ENCODE measurements around the gene TMEM45A.
"Not testable (repeated sequence)": the region's sequence is repeated elsewhere in the genome, so short reads cannot be mapped to it uniquely, and the experiment has no call there.

TMEM45A gene

GRCh38 chr3:100465892-100466777 lies 26.3 kb upstream of the TMEM45A start:
- no peak for DNase-seq
- TF ChIP-seq CTCF (IDR thresholded peaks at IDR 0.05; ENCODE audit: low read depth, low read length), result no peak
- H3K36me3 ChIP-seq, result no peaks in the 10 kb centered on the region
- no peak overlapping the region for H3K4me3 ChIP-seq (ENCODE audit: low read depth, low read length)
- H3K27ac ChIP-seq, result no peak overlapping the region
- no peaks in the 10 kb centered on the region for H3K27me3 ChIP-seq (ENCODE audit: insufficient read depth, low read depth, severe bottlenecking)
- H3K9me3 ChIP-seq (ENCODE audit: severe bottlenecking), result peaks cover 17% of the 10 kb centered on the region

GRCh38 chr3:100467133-100467532 lies 25.3 kb upstream of the TMEM45A start:
- Histone ChIP-seq H3K4me3 (ENCODE audit: low read depth, low read length) (no peak overlapping the region), H3K9me3 (ENCODE audit: severe bottlenecking) (peaks cover 17% of the 10 kb centered on the region), H3K36me3 (no peaks in the 10 kb centered on the region), H3K27ac (no peak overlapping the region), H3K27me3 (ENCODE audit: insufficient read depth, low read depth, severe bottlenecking) (no peaks in the 10 kb centered on the region)
- no peak for TF ChIP-seq CTCF (IDR thresholded peaks at IDR 0.05; ENCODE audit: low read depth, low read length)
- no peak for DNase-seq

- Histone ChIP-seq H3K4me3 (ENCODE audit: low read depth, low read length) (no peak overlapping the region), H3K27me3 (ENCODE audit: insufficient read depth, low read depth, severe bottlenecking) (no peaks in the 10 kb centered on the region), H3K9me3 (ENCODE audit: severe bottlenecking) (peaks cover 17% of the 10 kb centered on the region), H3K36me3 (no peaks in the 10 kb centered on the region), H3K27ac (no peak overlapping the region)
- no peak for TF ChIP-seq CTCF (IDR thresholded peaks at IDR 0.05; ENCODE audit: low read depth, low read length)
- no peak for DNase-seq
Measured at GRCh38 chr3:100468676-100469075, 23.7 kb upstream of the TMEM45A start.

DNA sequence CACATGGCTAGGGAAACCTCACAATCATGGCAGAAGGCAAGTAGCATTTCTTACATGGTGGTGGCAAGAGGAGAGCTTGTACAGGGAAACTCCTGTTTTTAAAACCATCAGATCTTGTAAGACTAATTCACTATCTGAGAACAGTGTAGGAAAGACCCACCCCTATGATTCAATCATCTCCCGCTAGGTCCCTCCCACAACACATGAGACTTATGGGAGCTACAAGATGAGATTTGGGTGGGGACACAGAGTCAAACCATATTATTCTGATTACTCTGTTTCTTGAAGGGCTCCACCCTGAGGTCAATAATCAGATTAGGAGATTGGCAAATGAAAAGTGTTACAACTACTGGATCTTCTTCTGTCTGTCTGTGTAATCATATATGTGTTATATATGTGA lies 21.5 kb upstream of the TMEM45A start:
- Histone ChIP-seq H3K27ac (no peak overlapping the region), H3K4me3 (ENCODE audit: low read depth, low read length) (no peak overlapping the region), H3K36me3 (no peaks in the 10 kb centered on the region), H3K9me3 (ENCODE audit: severe bottlenecking) (peaks cover 17% of the 10 kb centered on the region), H3K27me3 (ENCODE audit: insufficient read depth, low read depth, severe bottlenecking) (no peaks in the 10 kb centered on the region)
- TF ChIP-seq CTCF (IDR thresholded peaks at IDR 0.05; ENCODE audit: low read depth, low read length), result no peak
- DNase-seq, result no peak

GRCh38 chr3:100471444-100471843 lies 21.0 kb upstream of the TMEM45A start:
- DNase-seq, result no peak
- no peak for TF ChIP-seq CTCF (IDR thresholded peaks at IDR 0.05; ENCODE audit: low read depth, low read length)
- Histone ChIP-seq H3K27me3 (ENCODE audit: insufficient read depth, low read depth, severe bottlenecking) (no peaks in the 10 kb centered on the region), H3K36me3 (no peaks in the 10 kb centered on the region), H3K4me3 (ENCODE audit: low read depth, low read length) (no peak overlapping the region), H3K27ac (no peak overlapping the region), H3K9me3 (ENCODE audit: severe bottlenecking) (peaks cover 17% of the 10 kb centered on the region)

GRCh38 chr3:100477851-100478360 lies 14.5 kb upstream of the TMEM45A start:
- H3K9me3 ChIP-seq (ENCODE audit: severe bottlenecking); H3K27ac ChIP-seq; H3K27me3 ChIP-seq (ENCODE audit: insufficient read depth, low read depth, severe bottlenecking); H3K36me3 ChIP-seq; H3K4me3 ChIP-seq (ENCODE audit: low read depth, low read length); DNase-seq: not testable (repeated sequence)

- not testable (repeated sequence) for H3K36me3 ChIP-seq; H3K27me3 ChIP-seq (ENCODE audit: insufficient read depth, low read depth, severe bottlenecking); H3K4me3 ChIP-seq (ENCODE audit: low read depth, low read length); H3K9me3 ChIP-seq (ENCODE audit: severe bottlenecking); DNase-seq; H3K27ac ChIP-seq
Measured at GRCh38 chr3:100478521-100478920, 13.9 kb upstream of the TMEM45A start.
